Lower lobe of right lung (tissue), 2 donors: Measurements from ENCODE around the gene CYP21A2. TPM values are rescaled to one million over a fixed set of nuclear protein-coding genes. Genes with fewer than 3 reads are reported as not detected.
A peak's percentile ranks its signal among the peaks of the same experiment; 100 is the strongest.

ENCODE experiments used
- ATAC-seq, 2 donors: fragments of 200-7000 bp; cut with Tn5 transposase; one replicate each; pipeline ENCODE4 v1.9.1; 2020 to 2022; ENCODE audit warnings: mild to moderate bottlenecking in 2 of 2, moderate library complexity in 2 of 2
- DNase-seq: peaks from one replicate; pipeline ENCODE4 v3.0.0-alpha.2; 2020
- H3K27ac ChIP-seq: fragments of 200-600 bp; one replicate; pipeline ENCODE4 v1.8.0; 2022
- H3K27me3 ChIP-seq: fragments of 200-600 bp; one replicate; pipeline ENCODE4 v1.8.0; 2022; ENCODE audit warnings: low read depth
- H3K36me3 ChIP-seq: fragments of 200-600 bp; one replicate; pipeline ENCODE4 v1.8.0; 2022; ENCODE audit warnings: mild to moderate bottlenecking
- H3K4me1 ChIP-seq: fragments of 200-600 bp; one replicate; pipeline ENCODE4 v1.8.0; 2022
- H3K4me3 ChIP-seq: fragments of 200-600 bp; one replicate; pipeline ENCODE4 v1.8.0; 2022; ENCODE audit warnings: mild to moderate bottlenecking
- H3K9me3 ChIP-seq: fragments of 200-600 bp; one replicate; pipeline ENCODE4 v1.8.0; 2022
- CTCF ChIP-seq: fragments of 200-600 bp; IDR thresholded peaks from one replicate; pipeline ENCODE4 v1.8.0; 2022; ENCODE audit warnings: antibody characterized with exemption, mild to moderate bottlenecking
- intact Hi-C: fragments of 100-400 bp; cut with DNase I; formaldehyde crosslinking; loops from one replicate; pipeline ENCODE4 v1.11.0; 2022
- total RNA-seq: library from RNA; stranded (reverse); fragmentation: NEBNext Ultra II Directional; extraction: Animal tissue kit (Norgen Biotek cat#: 25700); gene quantifications from one replicate; pipeline ENCODE4 v1.2.1, GENCODE V29; 2021
- donor health status: DM: no; HTN: yes; CAD: no; lungs with severe emphysema.

CYP21A2 gene
- total RNA-seq, 1 donor from 2014 or later: 1.1 TPM

GRCh38 chr6:32089082-32089828 lies 51.0 kb downstream of the CYP21A2 start:
- intact Hi-C loops: no loop called here
- H3K27ac ChIP-seq: peak overlapping the region; percentile 76
- peaks cover 56% of the 10 kb centered on the region for H3K4me1 ChIP-seq
- no peaks in the 10 kb centered on the region for H3K9me3 ChIP-seq
- ATAC-seq: no peak
- DNase-seq: no peak
- no peak for TF ChIP-seq CTCF
- H3K4me3 ChIP-seq: no peak overlapping the region
- H3K27me3 ChIP-seq: peaks cover 18% of the 10 kb centered on the region
- peaks cover 34% of the 10 kb centered on the region for H3K36me3 ChIP-seq

Other genes with a start within 250 kb of the CYP21A2 start
- gene VARS1, start 242.7 kb upstream of the CYP21A2 start, total RNA-seq: 44.1 TPM
- gene LSM2, start 231.4 kb upstream of the CYP21A2 start, total RNA-seq: 30.5 TPM
- gene HSPA1L, start 223.1 kb upstream of the CYP21A2 start, total RNA-seq: 2.5 TPM
- gene HSPA1A, start 222.9 kb upstream of the CYP21A2 start, total RNA-seq: 230 TPM
- 122 TPM for gene HSPA1B, start 210.7 kb upstream of the CYP21A2 start, total RNA-seq
- gene NEU1, start 175.6 kb upstream of the CYP21A2 start, total RNA-seq: 70.5 TPM
- gene SLC44A4, start 159.4 kb upstream of the CYP21A2 start, total RNA-seq: 53.7 TPM
- 46.0 TPM for gene EHMT2, start 140.7 kb upstream of the CYP21A2 start, total RNA-seq
- 5.1 TPM for gene ZBTB12, start 136.3 kb upstream of the CYP21A2 start, total RNA-seq
- 311 TPM for gene C2, start 110.7 kb upstream of the CYP21A2 start, total RNA-seq
- 85.6 TPM for gene CFB, start 92.3 kb upstream of the CYP21A2 start, total RNA-seq
- gene NELFE, start 79.4 kb upstream of the CYP21A2 start, total RNA-seq: 47.0 TPM
- 64.2 TPM for gene SKIC2, start 79.2 kb upstream of the CYP21A2 start, total RNA-seq
- gene DXO, start 66.3 kb upstream of the CYP21A2 start, total RNA-seq: 16.5 TPM
- 175 TPM for gene C4A, start 56.4 kb upstream of the CYP21A2 start, total RNA-seq
- gene C4B, start 23.6 kb upstream of the CYP21A2 start, total RNA-seq: 162 TPM
- 120 TPM for gene TNXB, start 70.9 kb downstream of the CYP21A2 start, total RNA-seq
- gene ATF6B, start 89.8 kb downstream of the CYP21A2 start, total RNA-seq: 83.7 TPM
- gene FKBPL, start 91.9 kb downstream of the CYP21A2 start, total RNA-seq: 5.8 TPM
- gene PRRT1, start 113.5 kb downstream of the CYP21A2 start, total RNA-seq: 1.2 TPM
- gene PPT2, start 115.7 kb downstream of the CYP21A2 start, total RNA-seq: 13.7 TPM
- 13.4 TPM for gene EGFL8, start 126.2 kb downstream of the CYP21A2 start, total RNA-seq
- 51.2 TPM for gene AGPAT1, start 137.7 kb downstream of the CYP21A2 start, total RNA-seq
- gene RNF5, start 140.0 kb downstream of the CYP21A2 start, total RNA-seq: 44.9 TPM
- 882 TPM for gene AGER, start 145.8 kb downstream of the CYP21A2 start, total RNA-seq
- 89.2 TPM for gene PBX2, start 151.8 kb downstream of the CYP21A2 start, total RNA-seq
- 76.2 TPM for gene GPSM3, start 154.2 kb downstream of the CYP21A2 start, total RNA-seq
- 63.6 TPM for gene NOTCH4, start 185.7 kb downstream of the CYP21A2 start, total RNA-seq